ENCODE results near the gene HOXB4.

Gene HOXB4

GRCh38 chr17:48586355-48587258, 8.5 kb upstream of the HOXB4 start:
- H3K36me3 ChIP-seq (ENCODE audit: control insufficient read depth, insufficient read depth, low read length), result no peaks in the 10 kb centered on the region
- H3K9ac ChIP-seq, result no peak overlapping the region
- H3K4me3 ChIP-seq (ENCODE audit: low read depth, low read length), result peak overlapping the region; percentile 94
- no peaks in the 10 kb centered on the region for H3K9me3 ChIP-seq (ENCODE audit: control insufficient read depth, low read length)
- TF ChIP-seq, protein P1, sequence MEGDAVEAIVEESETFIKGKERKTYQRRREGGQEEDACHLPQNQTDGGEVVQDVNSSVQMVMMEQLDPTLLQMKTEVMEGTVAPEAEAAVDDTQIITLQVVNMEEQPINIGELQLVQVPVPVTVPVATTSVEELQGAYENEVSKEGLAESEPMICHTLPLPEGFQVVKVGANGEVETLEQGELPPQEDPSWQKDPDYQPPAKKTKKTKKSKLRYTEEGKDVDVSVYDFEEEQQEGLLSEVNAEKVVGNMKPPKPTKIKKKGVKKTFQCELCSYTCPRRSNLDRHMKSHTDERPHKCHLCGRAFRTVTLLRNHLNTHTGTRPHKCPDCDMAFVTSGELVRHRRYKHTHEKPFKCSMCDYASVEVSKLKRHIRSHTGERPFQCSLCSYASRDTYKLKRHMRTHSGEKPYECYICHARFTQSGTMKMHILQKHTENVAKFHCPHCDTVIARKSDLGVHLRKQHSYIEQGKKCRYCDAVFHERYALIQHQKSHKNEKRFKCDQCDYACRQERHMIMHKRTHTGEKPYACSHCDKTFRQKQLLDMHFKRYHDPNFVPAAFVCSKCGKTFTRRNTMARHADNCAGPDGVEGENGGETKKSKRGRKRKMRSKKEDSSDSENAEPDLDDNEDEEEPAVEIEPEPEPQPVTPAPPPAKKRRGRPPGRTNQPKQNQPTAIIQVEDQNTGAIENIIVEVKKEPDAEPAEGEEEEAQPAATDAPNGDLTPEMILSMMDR (IDR thresholded peaks at IDR 0.05), result no peak
- H3K27ac ChIP-seq, result no peak overlapping the region
- H3K27me3 ChIP-seq (ENCODE audit: control insufficient read depth, insufficient read depth, low read length), result no peaks in the 10 kb centered on the region
- peak overlapping the region; percentile 98 for H3K4me2 ChIP-seq (ENCODE audit: low read length)
- no peaks in the 10 kb centered on the region for H3K4me1 ChIP-seq
- no peak overlapping the region for H2AFZ ChIP-seq
- H3K79me2 ChIP-seq, result no peaks in the 10 kb centered on the region

GRCh38 chr17:48584223-48584741, 6.1 kb upstream of the HOXB4 start:
- no peaks in the 10 kb centered on the region for H3K27me3 ChIP-seq (ENCODE audit: control insufficient read depth, insufficient read depth, low read length)
- no peak overlapping the region for H3K4me3 ChIP-seq (ENCODE audit: low read depth, low read length)
- H3K27ac ChIP-seq, result no peak overlapping the region
- H2AFZ ChIP-seq, result no peak overlapping the region
- H3K9ac ChIP-seq, result no peak overlapping the region
- H3K36me3 ChIP-seq (ENCODE audit: control insufficient read depth, insufficient read depth, low read length), result no peaks in the 10 kb centered on the region
- TF ChIP-seq, protein P1 (IDR thresholded peaks at IDR 0.05), result no peak
- no peaks in the 10 kb centered on the region for H3K79me2 ChIP-seq
- H3K9me3 ChIP-seq (ENCODE audit: control insufficient read depth, low read length), result no peaks in the 10 kb centered on the region
- no peak overlapping the region for H3K4me2 ChIP-seq (ENCODE audit: low read length)
- H3K4me1 ChIP-seq, result no peaks in the 10 kb centered on the region

GRCh38 chr17:48583708-48584222, 5.6 kb upstream of the HOXB4 start:
- H3K4me1 ChIP-seq, result no peaks in the 10 kb centered on the region
- H3K36me3 ChIP-seq (ENCODE audit: control insufficient read depth, insufficient read depth, low read length), result no peaks in the 10 kb centered on the region

DNA sequence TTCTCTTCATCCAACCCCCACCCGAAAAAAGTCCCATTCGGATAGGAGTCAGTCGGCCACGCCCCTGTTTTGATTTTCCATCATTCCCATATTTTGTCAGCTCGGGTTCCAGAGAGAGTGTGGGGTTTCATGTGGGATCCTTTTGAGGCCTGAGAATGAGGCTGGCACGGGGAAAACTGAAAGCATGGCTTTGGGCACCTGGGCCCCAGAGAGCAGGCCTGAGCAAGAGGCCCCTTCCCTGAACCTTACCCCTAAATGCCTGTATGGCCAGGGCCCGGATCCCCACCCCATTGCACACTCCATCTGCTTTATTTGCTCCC, 4.6 kb upstream of the HOXB4 start:
- Histone ChIP-seq H3K27ac (no peak overlapping the region), H3K4me1 (no peaks in the 10 kb centered on the region)

More at GRCh38 chr17:48583708-48584222, 5.6 kb upstream of the HOXB4 start:
- H3K4me2 ChIP-seq (ENCODE audit: low read length), result no peak overlapping the region
- no peak overlapping the region for H3K9ac ChIP-seq
- H3K79me2 ChIP-seq, result no peaks in the 10 kb centered on the region
- H3K4me3 ChIP-seq (ENCODE audit: low read depth, low read length), result no peak overlapping the region
- H3K9me3 ChIP-seq (ENCODE audit: control insufficient read depth, low read length), result no peaks in the 10 kb centered on the region
- H3K27me3 ChIP-seq (ENCODE audit: control insufficient read depth, insufficient read depth, low read length), result no peaks in the 10 kb centered on the region
- no peak overlapping the region for H2AFZ ChIP-seq
- no peak overlapping the region for H3K27ac ChIP-seq
- TF ChIP-seq, protein P1 (IDR thresholded peaks at IDR 0.05), result no peak

More for the DNA sequence above, 4.6 kb upstream of the HOXB4 start:
- peak overlapping the region; percentile 77 for H3K4me2 ChIP-seq (ENCODE audit: low read length)
- H3K4me3 ChIP-seq (ENCODE audit: low read depth, low read length), result peak overlapping the region; percentile 68
- H3K27me3 ChIP-seq (ENCODE audit: control insufficient read depth, insufficient read depth, low read length), result no peaks in the 10 kb centered on the region
- H2AFZ ChIP-seq, result no peak overlapping the region
- no peaks in the 10 kb centered on the region for H3K9me3 ChIP-seq (ENCODE audit: control insufficient read depth, low read length)
- no peak overlapping the region for H3K9ac ChIP-seq
- TF ChIP-seq, protein P1 (IDR thresholded peaks at IDR 0.05), result no peak
- H3K36me3 ChIP-seq (ENCODE audit: control insufficient read depth, insufficient read depth, low read length), result no peaks in the 10 kb centered on the region
- no peaks in the 10 kb centered on the region for H3K79me2 ChIP-seq

All from parathyroid adenoma (tissue), 2 donors.